Mesenchymal stem cell (in vitro differentiated cells and primary cell): Measurements from ENCODE around the gene CRTC1.
A peak's percentile ranks its signal among the peaks of the same experiment; 100 is the strongest.

Experiments used
- DNase-seq: peaks from one replicate; pipeline ENCODE4 v3.0.0-alpha.2; 2013
- H2AFZ ChIP-seq: one replicate; pipeline ENCODE4 v1.6.1; 2013; ENCODE audit warnings: low read depth, mild to moderate bottlenecking, control low read depth, inconsistent platforms, low read length, moderate library complexity
- H2AK5ac ChIP-seq: 2 replicates; pipeline ENCODE4 v1.6.1; 2013; ENCODE audit warnings: low read length, moderate library complexity, mild to moderate bottlenecking, inconsistent platforms; ENCODE audit not compliant: severe bottlenecking
- H2BK120ac ChIP-seq: one replicate; pipeline ENCODE4 v1.6.1; 2013; ENCODE audit warnings: low read depth, mild to moderate bottlenecking, inconsistent platforms, low read length, moderate library complexity
- H2BK12ac ChIP-seq, 2 experiments: one replicate each; pipeline ENCODE4 v1.6.1; 2013; ENCODE audit warnings: inconsistent platforms in 2 of 2, low read length in 2 of 2, mild to moderate bottlenecking in 2 of 2, moderate library complexity in 2 of 2, control low read depth in 1 of 2
- H2BK15ac ChIP-seq: one replicate; pipeline ENCODE4 v1.6.1; 2013; ENCODE audit warnings: mild to moderate bottlenecking, low read depth, inconsistent platforms; ENCODE audit not compliant: poor library complexity, severe bottlenecking
- H2BK5ac ChIP-seq: 2 replicates; pipeline ENCODE4 v1.6.1; 2013; ENCODE audit warnings: low read depth, mild to moderate bottlenecking, low read length, control low read depth, inconsistent platforms; ENCODE audit not compliant: poor library complexity, severe bottlenecking
- H3K14ac ChIP-seq, 2 experiments: one replicate each; pipeline ENCODE4 v1.6.1; 2013; ENCODE audit warnings: inconsistent platforms in 2 of 2, low read length in 2 of 2, control low read depth in 1 of 2, mild to moderate bottlenecking in 1 of 2, moderate library complexity in 1 of 2
- H3K18ac ChIP-seq, 2 experiments: one replicate each; pipeline ENCODE4 v1.6.1; 2013; ENCODE audit warnings: inconsistent platforms in 2 of 2, low read length in 2 of 2, control low read depth in 1 of 2, low read depth in 1 of 2, mild to moderate bottlenecking in 1 of 2
- H3K23ac ChIP-seq, 2 experiments: one replicate each; pipeline ENCODE4 v1.6.1; 2013; ENCODE audit warnings: inconsistent platforms in 2 of 2, low read length in 2 of 2, mild to moderate bottlenecking in 2 of 2, moderate library complexity in 2 of 2, control low read depth in 1 of 2
- H3K27ac ChIP-seq: 2 replicates; pipeline ENCODE4 v1.5.1; 2013; ENCODE audit warnings: mild to moderate bottlenecking, moderate library complexity, low read length, control low read depth, inconsistent platforms; ENCODE audit not compliant: poor library complexity, severe bottlenecking
- H3K27me3 ChIP-seq, 2 experiments: 2 replicates each; pipeline versions ENCODE4 v1.6.1 to v1.7.0; 2013; ENCODE audit warnings: low read length in 2 of 2, mild to moderate bottlenecking in 2 of 2, moderate library complexity in 2 of 2, control low read depth in 1 of 2, inconsistent platforms in 1 of 2; ENCODE audit not compliant: control insufficient read depth in 1 of 2, insufficient read depth in 1 of 2
- H3K36me3 ChIP-seq, 2 experiments: 2 replicates each; pipeline versions ENCODE4 v1.6.1 to v1.7.0; 2013; ENCODE audit warnings: low read length in 2 of 2, control low read depth in 1 of 2, inconsistent platforms in 1 of 2, low read depth in 1 of 2, mild to moderate bottlenecking in 1 of 2; ENCODE audit not compliant: insufficient read depth in 2 of 2, control insufficient read depth in 1 of 2
- H3K4ac ChIP-seq, 2 experiments: one replicate each; pipeline ENCODE4 v1.6.1; 2013; ENCODE audit warnings: inconsistent platforms in 2 of 2, low read length in 2 of 2, mild to moderate bottlenecking in 2 of 2, moderate library complexity in 2 of 2, control low read depth in 1 of 2, low read depth in 1 of 2
- H3K4me1 ChIP-seq: 2 replicates; pipeline ENCODE4 v1.6.1; 2013; ENCODE audit warnings: low read depth, low read length, control low read depth; ENCODE audit not compliant: control insufficient read depth, insufficient read depth
- H3K4me2 ChIP-seq: 2 replicates; pipeline ENCODE4 v1.6.1; 2013; ENCODE audit warnings: low read length, mild to moderate bottlenecking, inconsistent platforms; ENCODE audit not compliant: poor library complexity, severe bottlenecking
- H3K4me3 ChIP-seq, 2 experiments: 2 replicates each; pipeline versions ENCODE4 v1.5.1 to v1.7.0; 2013; ENCODE audit warnings: low read length in 2 of 2, mild to moderate bottlenecking in 2 of 2, control low read depth in 1 of 2, low read depth in 1 of 2; ENCODE audit not compliant: insufficient read depth in 1 of 2
- H3K79me1 ChIP-seq: replicated peaks from 2 replicates; pipeline ENCODE4 v1.6.1; 2013; ENCODE audit warnings: mild to moderate bottlenecking, control low read depth, low read length, inconsistent platforms; ENCODE audit not compliant: poor library complexity, severe bottlenecking
- H3K9ac ChIP-seq: 2 replicates; pipeline ENCODE4 v1.7.0; 2013; ENCODE audit warnings: mild to moderate bottlenecking, low read length, moderate library complexity
- H3K9me3 ChIP-seq: 2 replicates; pipeline ENCODE4 v1.7.0; 2013; ENCODE audit warnings: mild to moderate bottlenecking, low read length; ENCODE audit not compliant: control insufficient read depth
- H4K8ac ChIP-seq: one replicate; pipeline ENCODE4 v1.6.1; 2013; ENCODE audit warnings: inconsistent platforms, mild to moderate bottlenecking, low read length, moderate library complexity
- H4K91ac ChIP-seq: one replicate; pipeline ENCODE4 v1.6.1; 2013; ENCODE audit warnings: mild to moderate bottlenecking, low read length, inconsistent platforms
- WGBS: methylation state at CpG from one replicate; pipeline ENCODE4 v1.1.7; 2013; ENCODE audit warnings: mixed read lengths; 5-methylcytosine and 5-hydroxymethylcytosine counted together

The CRTC1 gene

GRCh38 chr19:18711893-18712292, 28.4 kb downstream of the CRTC1 start:
- H3K4me3 ChIP-seq, result no peak overlapping the region
- no peak overlapping the region for H3K27ac ChIP-seq
- no peak overlapping the region for H4K91ac ChIP-seq
- peaks cover 7% of the 10 kb centered on the region for H3K4me1 ChIP-seq
- H3K23ac ChIP-seq, result no peak overlapping the region
- peaks cover 44% of the 10 kb centered on the region for H3K79me1 ChIP-seq
- H3K9ac ChIP-seq, result peak overlapping the region; percentile 75
- no peak overlapping the region for H2AK5ac ChIP-seq
- H3K36me3 ChIP-seq, result peaks cover 0 to 13% of the 10 kb centered on the region in 2 experiments
- H2AFZ ChIP-seq, result no peak overlapping the region
- no peaks in the 10 kb centered on the region for H3K9me3 ChIP-seq
- H2BK120ac ChIP-seq, result no peak overlapping the region
- no peak overlapping the region for H2BK12ac ChIP-seq
- no peak overlapping the region for H3K4me2 ChIP-seq
- no peak overlapping the region for H3K18ac ChIP-seq
- H4K8ac ChIP-seq, result no peak overlapping the region
- no peak for DNase-seq
- H3K27me3 ChIP-seq, result no peaks in the 10 kb centered on the region
- H2BK15ac ChIP-seq, result no peak overlapping the region
- no peak overlapping the region for H3K4ac ChIP-seq
- 86% methylated on average over 3 of the region's 3 CpGs for whole genome bisulfite sequencing
- H2BK5ac ChIP-seq, result no peak overlapping the region
- H3K14ac ChIP-seq, result no peak overlapping the region

DNA sequence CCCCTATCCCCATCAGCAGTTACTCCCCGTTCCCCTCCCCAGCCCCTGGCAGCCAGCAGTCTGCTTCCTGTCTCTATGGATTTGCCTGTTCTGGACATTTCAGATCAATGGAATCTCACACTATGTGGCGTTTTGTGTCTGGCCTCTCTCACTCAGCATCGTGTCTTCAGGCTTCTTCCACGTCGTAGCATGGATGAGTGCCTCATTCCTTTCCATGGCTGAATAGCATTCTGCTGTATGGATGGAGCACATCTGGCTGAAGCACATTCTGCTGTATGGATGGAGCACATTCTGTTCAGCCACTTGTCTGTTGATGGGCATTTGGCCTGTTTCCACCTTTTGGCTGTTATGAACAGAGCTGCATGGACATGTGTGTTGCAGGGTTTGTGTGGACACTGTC, 29.5 kb downstream of the CRTC1 start:
- H3K4me2 ChIP-seq, result no peak overlapping the region
- H2AK5ac ChIP-seq, result no peak overlapping the region
- no peak overlapping the region for H3K18ac ChIP-seq
- no peak overlapping the region for H3K4ac ChIP-seq
- peaks cover 0 to 14% of the 10 kb centered on the region in 2 experiments for H3K36me3 ChIP-seq
- H3K27ac ChIP-seq, result no peak overlapping the region
- H3K4me1 ChIP-seq, result peaks cover 8% of the 10 kb centered on the region
- no peak overlapping the region for H2BK12ac ChIP-seq
- 16% methylated on average over 5 of the region's 5 CpGs for WGBS
- no peak overlapping the region for H4K91ac ChIP-seq
- H3K79me1 ChIP-seq, result peaks cover 44% of the 10 kb centered on the region
- no peak overlapping the region for H2AFZ ChIP-seq
- DNase-seq, result peak; percentile 10
- no peak overlapping the region for H3K4me3 ChIP-seq
- no peaks in the 10 kb centered on the region for H3K9me3 ChIP-seq
- H2BK120ac ChIP-seq, result no peak overlapping the region
- H3K14ac ChIP-seq, result no peak overlapping the region
- no peaks in the 10 kb centered on the region for H3K27me3 ChIP-seq
- H4K8ac ChIP-seq, result no peak overlapping the region
- H2BK5ac ChIP-seq, result no peak overlapping the region
- H2BK15ac ChIP-seq, result no peak overlapping the region
- no peak overlapping the region for H3K9ac ChIP-seq
- H3K23ac ChIP-seq, result no peak overlapping the region

DNA sequence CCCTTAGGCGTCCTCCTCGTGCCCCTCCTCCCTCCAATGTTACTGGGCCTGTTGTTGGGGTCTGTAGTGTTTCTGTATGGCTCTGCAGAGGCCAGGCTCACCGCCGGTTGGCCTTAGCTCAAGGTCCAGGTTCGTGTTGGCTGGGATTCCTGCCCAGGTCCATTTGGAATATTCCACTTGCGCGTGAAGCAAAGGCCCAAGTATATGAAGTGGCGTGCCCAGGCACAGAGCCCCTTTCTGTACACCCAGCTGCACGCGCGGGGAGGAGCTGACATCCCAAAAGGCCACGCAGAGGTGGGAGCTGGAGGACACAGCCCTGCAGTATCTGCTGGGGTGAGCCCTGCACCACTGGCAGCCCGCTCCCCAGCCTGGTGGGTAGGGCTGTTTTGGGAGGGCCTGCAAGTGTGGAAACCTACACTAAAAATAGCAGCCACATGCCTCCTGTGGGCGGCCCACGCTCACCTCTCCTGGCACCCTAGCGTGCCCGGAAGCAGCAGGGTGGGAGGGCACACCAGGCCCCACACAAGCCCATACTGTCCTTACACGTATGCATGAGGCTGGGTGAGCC, 30.2 kb downstream of the CRTC1 start:
- H3K27me3 ChIP-seq, result no peaks in the 10 kb centered on the region
- H3K4ac ChIP-seq, result no peak overlapping the region
- H3K4me2 ChIP-seq, result no peak overlapping the region
- WGBS, result 95% methylated on average over 16 of the region's 18 CpGs
- no peak overlapping the region for H2BK5ac ChIP-seq
- H3K79me1 ChIP-seq, result peaks cover 37% of the 10 kb centered on the region
- peaks cover 0 to 14% of the 10 kb centered on the region in 2 experiments for H3K36me3 ChIP-seq
- no peak overlapping the region for H3K4me3 ChIP-seq
- no peak overlapping the region for H3K18ac ChIP-seq
- no peak for DNase-seq
- no peak overlapping the region for H4K91ac ChIP-seq
- no peak overlapping the region for H2BK120ac ChIP-seq
- H2BK12ac ChIP-seq, result no peak overlapping the region
- no peak overlapping the region for H3K23ac ChIP-seq
- no peak overlapping the region for H2AK5ac ChIP-seq
- H3K27ac ChIP-seq, result no peak overlapping the region
- no peak overlapping the region for H4K8ac ChIP-seq
- H2AFZ ChIP-seq, result no peak overlapping the region
- no peak overlapping the region for H2BK15ac ChIP-seq
- peaks cover 8% of the 10 kb centered on the region for H3K4me1 ChIP-seq
- H3K9me3 ChIP-seq, result no peaks in the 10 kb centered on the region
- H3K9ac ChIP-seq, result no peak overlapping the region
- H3K14ac ChIP-seq, result no peak overlapping the region

DNA sequence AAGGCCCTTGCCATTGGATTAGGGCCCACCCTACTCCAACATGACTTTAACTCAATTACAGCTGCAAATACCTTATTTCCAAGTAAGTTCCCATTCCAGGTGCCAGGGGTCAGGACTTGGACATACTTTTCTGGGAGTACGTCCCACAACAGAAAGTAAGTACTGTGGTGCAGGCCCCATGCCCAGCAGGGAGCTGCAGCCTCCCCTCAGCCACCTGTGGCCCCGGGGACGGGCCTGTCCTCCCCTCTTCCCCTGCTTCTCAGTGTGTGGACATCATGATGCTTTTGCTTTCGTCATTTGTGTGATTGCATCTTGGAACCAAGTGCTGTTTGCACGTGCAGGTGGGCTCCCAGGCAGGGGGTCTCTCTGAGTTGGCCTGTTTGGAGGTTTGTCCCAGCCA, 31.9 kb downstream of the CRTC1 start:
- Histone ChIP-seq H3K18ac (no peak overlapping the region), H2AFZ (no peak overlapping the region), H2BK15ac (no peak overlapping the region), H4K8ac (no peak overlapping the region), H3K27ac (no peak overlapping the region), H3K27me3 (no peaks in the 10 kb centered on the region), H3K79me1 (peaks cover 30% of the 10 kb centered on the region), H3K4ac (no peak overlapping the region), H3K4me1 (peaks cover 5% of the 10 kb centered on the region), H3K9ac (no peak overlapping the region), H3K36me3 (peaks cover 0 to 16% of the 10 kb centered on the region in 2 experiments), H2AK5ac (no peak overlapping the region), H2BK120ac (no peak overlapping the region), H3K4me3 (no peak overlapping the region), H3K9me3 (no peaks in the 10 kb centered on the region), H2BK5ac (no peak overlapping the region), H3K23ac (no peak overlapping the region), H2BK12ac (no peak overlapping the region), H3K4me2 (no peak overlapping the region), H3K14ac (no peak overlapping the region), H4K91ac (no peak overlapping the region)
- DNase-seq, result no peak
- 86% methylated on average over 5 of the region's 5 CpGs for WGBS
